ENCODE data around the gene EXOC6B.

DNA sequence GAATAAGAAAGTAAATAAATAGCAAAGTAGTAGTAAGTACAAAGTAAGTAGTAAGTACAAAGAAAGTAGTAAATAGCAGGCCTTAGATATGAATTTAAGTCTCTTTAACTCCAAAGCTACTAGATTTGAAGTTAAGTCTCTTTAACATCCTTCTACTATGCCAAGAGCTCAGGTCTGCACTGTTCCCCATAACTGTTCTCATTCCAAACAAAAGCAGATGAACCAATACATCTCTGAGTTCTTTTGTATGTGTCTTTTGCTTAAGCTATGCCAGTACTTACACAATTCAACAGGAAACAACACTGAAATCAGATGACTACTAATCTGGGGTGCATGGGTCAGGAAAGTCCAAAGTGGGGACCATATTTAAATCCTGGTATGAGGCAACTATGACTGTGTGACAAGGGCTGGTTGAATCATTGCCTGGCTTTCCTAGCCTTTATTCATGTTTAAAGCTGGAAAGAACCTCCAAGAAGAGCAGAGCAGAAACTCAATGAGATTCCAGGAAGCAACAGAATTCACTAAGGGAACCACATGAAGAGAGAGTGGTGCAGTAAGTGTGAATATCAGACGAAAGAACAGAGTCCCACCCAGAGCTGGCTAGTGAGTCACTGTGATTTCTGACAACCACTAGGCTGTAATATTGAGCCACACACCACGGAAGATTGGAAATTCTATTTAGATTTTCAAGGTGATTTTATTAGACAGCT, 627.1 kb downstream of the EXOC6B start:
- TF ChIP-seq, protein P1, sequence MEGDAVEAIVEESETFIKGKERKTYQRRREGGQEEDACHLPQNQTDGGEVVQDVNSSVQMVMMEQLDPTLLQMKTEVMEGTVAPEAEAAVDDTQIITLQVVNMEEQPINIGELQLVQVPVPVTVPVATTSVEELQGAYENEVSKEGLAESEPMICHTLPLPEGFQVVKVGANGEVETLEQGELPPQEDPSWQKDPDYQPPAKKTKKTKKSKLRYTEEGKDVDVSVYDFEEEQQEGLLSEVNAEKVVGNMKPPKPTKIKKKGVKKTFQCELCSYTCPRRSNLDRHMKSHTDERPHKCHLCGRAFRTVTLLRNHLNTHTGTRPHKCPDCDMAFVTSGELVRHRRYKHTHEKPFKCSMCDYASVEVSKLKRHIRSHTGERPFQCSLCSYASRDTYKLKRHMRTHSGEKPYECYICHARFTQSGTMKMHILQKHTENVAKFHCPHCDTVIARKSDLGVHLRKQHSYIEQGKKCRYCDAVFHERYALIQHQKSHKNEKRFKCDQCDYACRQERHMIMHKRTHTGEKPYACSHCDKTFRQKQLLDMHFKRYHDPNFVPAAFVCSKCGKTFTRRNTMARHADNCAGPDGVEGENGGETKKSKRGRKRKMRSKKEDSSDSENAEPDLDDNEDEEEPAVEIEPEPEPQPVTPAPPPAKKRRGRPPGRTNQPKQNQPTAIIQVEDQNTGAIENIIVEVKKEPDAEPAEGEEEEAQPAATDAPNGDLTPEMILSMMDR (IDR thresholded peaks at IDR 0.05) = no peak
- TF ChIP-seq POLR2A (IDR thresholded peaks at IDR 0.05) = no peak

All from stomach (tissue), 4 donors.